Suprapubic skin (tissue), 4 donors: ENCODE measurements around the gene GCM1. TPM values are rescaled to one million over a fixed set of nuclear protein-coding genes. Genes with fewer than 3 reads are reported as not detected.

ENCODE experiments used
- DNase-seq, 2 donors: peaks; one replicate each; pipeline ENCODE4 v3.0.0-alpha.2; 2019; ENCODE audit warnings: low spot score in 2 of 2
- H3K27ac ChIP-seq: fragments of 200-600 bp; sonication (generic); one replicate; pipeline ENCODE4 v1.5.1; 2019
- H3K27me3 ChIP-seq: fragments of 200-600 bp; sonication (generic); one replicate; pipeline ENCODE4 v1.5.1; 2019
- H3K36me3 ChIP-seq: fragments of 200-600 bp; sonication (generic); one replicate; pipeline ENCODE4 v1.5.1; 2019
- H3K4me1 ChIP-seq: fragments of 200-600 bp; sonication (generic); one replicate; pipeline ENCODE4 v1.5.1; 2019
- H3K4me3 ChIP-seq: fragments of 200-600 bp; sonication (generic); one replicate; pipeline ENCODE4 v1.5.1; 2019; ENCODE audit warnings: mild to moderate bottlenecking
- H3K9me3 ChIP-seq: fragments of 200-600 bp; sonication (generic); one replicate; pipeline ENCODE4 v1.5.1; 2019
- EP300 ChIP-seq: sonication (generic); formaldehyde crosslinking; IDR thresholded peaks from one replicate; pipeline ENCODE4 v1.6.1; 2017; ENCODE audit warnings: antibody characterized with exemption
- POLR2A ChIP-seq, 2 donors: fragments of 450-650 bp; IDR thresholded peaks; one replicate each; pipeline ENCODE4 v1.6.1; 2017; ENCODE audit warnings: antibody characterized with exemption in 2 of 2, mild to moderate bottlenecking in 2 of 2, moderate library complexity in 2 of 2
- POLR2AphosphoS5 ChIP-seq, 3 donors: sonication (generic); formaldehyde crosslinking; IDR thresholded peaks; one replicate each; pipeline ENCODE4 v1.6.1; 2017; ENCODE audit warnings: antibody characterized with exemption in 3 of 3
- WGBS: methylation state at CpG from one replicate; pipeline ENCODE4 v1.1.5; 2018; 5-methylcytosine and 5-hydroxymethylcytosine counted together
- total RNA-seq, 4 donors: library from RNA; depleted of rRNA; stranded (reverse); fragments of >200 nt; gene quantifications; one replicate each; pipeline ENCODE4 v1.1.0, GENCODE V29; 2016
- TF ChIP-seq, protein P1 (sequence below), 2 donors: fragments of 200-600 bp in 1 of 2; fragments of 450-650 bp in 1 of 2; sonication (generic) in 1 of 2; IDR thresholded peaks; one replicate each; pipeline ENCODE4 v1.5.1; 2016 to 2019; ENCODE audit warnings: antibody characterized with exemption in 2 of 2, mild to moderate bottlenecking in 1 of 2, moderate library complexity in 1 of 2

The GCM1 gene
- total RNA-seq, 4 donors from 2014 or later = 0.24 TPM; not detected in 3

DNA sequence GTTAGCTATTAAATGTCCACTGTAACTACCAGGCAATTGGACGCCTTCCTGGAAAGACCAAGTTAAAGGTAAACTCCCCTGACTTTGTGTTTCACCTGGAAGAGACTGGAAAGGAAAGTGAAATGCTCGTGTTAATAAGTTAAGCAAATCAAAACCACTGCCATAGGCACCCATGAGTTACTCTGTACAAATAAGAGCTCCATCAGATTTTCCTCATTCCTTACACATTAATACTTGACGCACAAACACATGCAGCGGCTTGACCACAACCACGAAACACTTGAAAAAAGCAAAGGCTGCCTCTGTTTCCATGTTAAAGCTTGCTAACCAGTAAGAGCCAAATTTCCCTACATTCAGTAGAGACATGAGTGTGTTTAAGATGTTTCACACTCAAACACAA, 19.8 kb downstream of the GCM1 start:
- no peaks in the 10 kb centered on the region for H3K9me3 ChIP-seq
- no peak for DNase-seq
- H3K4me3 ChIP-seq = no peak overlapping the region
- H3K4me1 ChIP-seq = no peaks in the 10 kb centered on the region
- no peaks in the 10 kb centered on the region for H3K27me3 ChIP-seq
- no peak overlapping the region for H3K27ac ChIP-seq
- TF ChIP-seq EP300 (no peak), POLR2AphosphoS5 (IDR thresholded peaks at IDR 0.05) (no peak), POLR2A (IDR thresholded peaks at IDR 0.05) (no peak)
- TF ChIP-seq, protein P1, sequence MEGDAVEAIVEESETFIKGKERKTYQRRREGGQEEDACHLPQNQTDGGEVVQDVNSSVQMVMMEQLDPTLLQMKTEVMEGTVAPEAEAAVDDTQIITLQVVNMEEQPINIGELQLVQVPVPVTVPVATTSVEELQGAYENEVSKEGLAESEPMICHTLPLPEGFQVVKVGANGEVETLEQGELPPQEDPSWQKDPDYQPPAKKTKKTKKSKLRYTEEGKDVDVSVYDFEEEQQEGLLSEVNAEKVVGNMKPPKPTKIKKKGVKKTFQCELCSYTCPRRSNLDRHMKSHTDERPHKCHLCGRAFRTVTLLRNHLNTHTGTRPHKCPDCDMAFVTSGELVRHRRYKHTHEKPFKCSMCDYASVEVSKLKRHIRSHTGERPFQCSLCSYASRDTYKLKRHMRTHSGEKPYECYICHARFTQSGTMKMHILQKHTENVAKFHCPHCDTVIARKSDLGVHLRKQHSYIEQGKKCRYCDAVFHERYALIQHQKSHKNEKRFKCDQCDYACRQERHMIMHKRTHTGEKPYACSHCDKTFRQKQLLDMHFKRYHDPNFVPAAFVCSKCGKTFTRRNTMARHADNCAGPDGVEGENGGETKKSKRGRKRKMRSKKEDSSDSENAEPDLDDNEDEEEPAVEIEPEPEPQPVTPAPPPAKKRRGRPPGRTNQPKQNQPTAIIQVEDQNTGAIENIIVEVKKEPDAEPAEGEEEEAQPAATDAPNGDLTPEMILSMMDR (IDR thresholded peaks at IDR 0.05) = no peak
- WGBS = 76% methylated on average over 5 of the region's 5 CpGs
- no peaks in the 10 kb centered on the region for H3K36me3 ChIP-seq

DNA sequence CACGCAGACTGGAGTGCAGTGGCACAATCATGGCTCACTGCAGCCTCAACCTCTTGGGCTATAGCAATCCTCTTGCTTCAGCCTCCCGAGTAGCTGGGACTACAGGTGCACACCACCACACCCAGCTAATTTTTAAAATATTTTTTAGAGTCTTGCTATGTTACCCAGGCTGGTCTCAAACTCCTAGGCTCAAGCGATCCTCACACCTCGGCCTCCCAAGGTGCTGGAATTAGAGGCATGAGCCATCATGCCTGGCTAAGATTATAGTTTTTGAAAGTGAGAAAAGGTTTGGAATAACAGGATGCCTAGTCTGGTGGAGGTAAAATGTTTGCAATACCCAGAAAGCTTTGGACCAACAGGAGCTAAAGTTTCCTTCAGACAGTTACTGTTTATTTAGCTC, 23.4 kb downstream of the GCM1 start:
- no peak for DNase-seq
- no peaks in the 10 kb centered on the region for H3K4me1 ChIP-seq
- WGBS = 91% methylated on average over 4 of the region's 4 CpGs
- no peak overlapping the region for H3K4me3 ChIP-seq
- H3K27ac ChIP-seq = no peak overlapping the region
- TF ChIP-seq POLR2AphosphoS5 (IDR thresholded peaks at IDR 0.05) (no peak), POLR2A (IDR thresholded peaks at IDR 0.05) (no peak), EP300 (no peak)
- TF ChIP-seq, protein P1 (IDR thresholded peaks at IDR 0.05) = no peak
- H3K27me3 ChIP-seq = no peaks in the 10 kb centered on the region
- no peaks in the 10 kb centered on the region for H3K9me3 ChIP-seq
- H3K36me3 ChIP-seq = no peaks in the 10 kb centered on the region

DNA sequence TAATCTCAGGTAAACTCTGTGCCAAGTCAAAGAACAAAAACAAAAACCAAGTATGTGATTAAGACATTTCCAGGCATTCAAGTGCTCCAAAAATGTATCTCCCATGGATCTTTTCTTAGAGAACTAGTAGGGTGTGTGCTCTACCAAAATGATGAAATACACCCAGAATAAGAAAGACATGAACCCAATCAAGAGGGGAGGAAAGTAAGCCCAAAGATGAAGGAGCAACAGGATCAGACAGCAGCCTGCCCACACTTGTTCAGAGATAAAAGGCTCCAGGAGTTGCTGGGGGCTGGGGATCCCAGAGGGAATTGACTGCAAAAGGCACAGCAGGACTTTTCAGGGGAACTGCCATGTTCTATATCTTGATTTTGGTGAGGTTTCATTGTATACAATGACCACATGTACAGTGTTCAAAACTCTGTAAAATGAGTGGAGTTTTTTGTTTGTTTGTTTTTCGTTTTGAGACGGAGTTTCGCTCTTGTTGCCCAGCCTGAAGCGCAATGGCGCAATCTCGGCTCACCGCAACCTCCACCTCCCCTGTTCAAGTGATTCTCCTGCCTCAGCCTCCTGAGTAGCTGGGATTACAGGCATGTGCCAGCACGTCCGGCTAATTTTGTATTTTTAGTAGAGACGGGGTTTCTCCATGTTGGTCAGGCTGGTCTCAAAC, 24.4 kb downstream of the GCM1 start:
- no peak for DNase-seq
- WGBS = 91% methylated on average over 10 of the region's 10 CpGs
- Histone ChIP-seq H3K36me3 (no peaks in the 10 kb centered on the region), H3K4me3 (no peak overlapping the region), H3K9me3 (no peaks in the 10 kb centered on the region), H3K4me1 (no peaks in the 10 kb centered on the region), H3K27ac (no peak overlapping the region), H3K27me3 (no peaks in the 10 kb centered on the region)
- TF ChIP-seq, protein P1 (IDR thresholded peaks at IDR 0.05) = no peak
- no peak for TF ChIP-seq POLR2A (IDR thresholded peaks at IDR 0.05)

DNA sequence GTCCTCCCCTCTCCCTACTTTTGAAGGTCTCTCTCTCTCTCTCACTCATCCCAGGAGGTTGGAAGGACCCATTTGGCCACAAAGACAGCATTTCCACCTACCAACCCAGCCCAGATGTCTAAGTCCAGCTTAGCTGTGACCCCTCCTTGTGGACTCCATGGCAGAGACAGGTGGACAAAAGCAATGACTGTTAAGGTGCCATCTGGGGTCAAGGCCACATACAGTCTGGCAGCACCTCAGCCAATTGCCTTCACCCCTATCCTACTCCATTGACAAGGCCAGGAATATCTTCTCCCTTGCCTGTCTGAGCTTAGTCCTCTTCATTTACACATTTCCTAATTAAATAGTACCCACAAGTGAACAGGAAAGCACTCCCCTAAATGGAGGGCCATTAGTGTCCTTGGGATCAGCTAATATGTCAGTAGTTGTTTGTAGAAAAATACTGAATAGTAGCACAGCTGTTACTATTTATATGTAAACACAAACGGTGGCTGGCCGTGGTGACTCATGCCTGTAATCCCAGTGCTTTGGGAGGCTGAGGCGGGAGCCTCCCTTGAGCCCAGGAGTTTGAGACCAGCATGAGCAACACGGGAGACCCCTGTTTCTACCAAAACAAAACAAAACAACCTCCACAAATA, 28.8 kb downstream of the GCM1 start:
- TF ChIP-seq, protein P1 (IDR thresholded peaks at IDR 0.05) = no peak
- no peak for TF ChIP-seq POLR2AphosphoS5 (IDR thresholded peaks at IDR 0.05)
- no peak for TF ChIP-seq EP300
- no peak for TF ChIP-seq POLR2A (IDR thresholded peaks at IDR 0.05)
- WGBS = 25% methylated on average over 4 of the region's 4 CpGs
- H3K4me3 ChIP-seq = no peak overlapping the region
- no peak overlapping the region for H3K27ac ChIP-seq
- no peaks in the 10 kb centered on the region for H3K4me1 ChIP-seq
- no peaks in the 10 kb centered on the region for H3K27me3 ChIP-seq
- H3K36me3 ChIP-seq = no peaks in the 10 kb centered on the region
- no peaks in the 10 kb centered on the region for H3K9me3 ChIP-seq
- no peak for DNase-seq

DNA sequence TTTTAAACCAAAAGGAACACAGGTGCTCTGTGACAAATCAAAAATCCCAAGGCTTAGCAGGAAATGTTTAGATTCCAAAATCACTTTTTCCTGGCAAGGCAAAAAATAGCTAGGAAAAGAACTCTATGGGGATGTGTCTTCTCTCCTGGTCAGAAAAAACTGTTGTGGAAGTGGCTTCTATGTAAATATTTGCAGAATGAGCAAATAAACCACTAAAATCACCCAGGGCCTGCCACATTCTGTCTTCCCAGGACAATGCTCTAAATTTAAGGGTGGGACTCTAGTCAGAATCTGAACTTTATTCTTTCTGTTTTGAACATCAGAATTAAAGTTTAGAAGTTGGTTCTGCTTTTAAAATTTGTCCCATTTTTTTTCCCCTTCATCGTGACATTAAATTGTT, 29.3 kb downstream of the GCM1 start:
- WGBS = 82% methylated on average over 1 of the region's 1 CpG
- Histone ChIP-seq H3K27me3 (no peaks in the 10 kb centered on the region), H3K4me3 (no peak overlapping the region), H3K36me3 (no peaks in the 10 kb centered on the region), H3K9me3 (no peaks in the 10 kb centered on the region), H3K27ac (no peak overlapping the region), H3K4me1 (no peaks in the 10 kb centered on the region)
- DNase-seq = no peak
- TF ChIP-seq, protein P1 (IDR thresholded peaks at IDR 0.05) = no peak
- TF ChIP-seq EP300 = no peak
- no peak for TF ChIP-seq POLR2A (IDR thresholded peaks at IDR 0.05)
- no peak for TF ChIP-seq POLR2AphosphoS5 (IDR thresholded peaks at IDR 0.05)
